Activated CD8-positive, alpha-beta memory T cell treated with anti-CD3 and anti-CD28 coated beads, Interleukin-2, amount 10 ng/mL, durations not matched to agents 7 days and 5 days (primary cell): ENCODE results near the gene GATAD2B. TPM values are rescaled to one million over a fixed set of nuclear protein-coding genes. Genes with fewer than 3 reads are reported as not detected.

Experiments used
- ATAC-seq: fragments of 150-1000 bp; cut with Tn5 transposase; one replicate; pipeline ENCODE4 v1.10.0; 2021; ENCODE audit warnings: moderate library complexity
- CTCF ChIA-PET: fragments of 350-600 bp; sonication (Branson Sonifier 250); formaldehyde crosslinking; loops from one replicate; lab custom pipeline; 2021; ENCODE audit warnings: antibody characterized with exemption; lab: Charles Lee
- DNase-seq: peaks from one replicate; pipeline ENCODE4 v3.0.0-alpha.2; 2020
- H3K27ac Mint-ChIP-seq: one replicate; pipeline ENCODE4 v1.8.0; 2021; ENCODE audit warnings: mild to moderate bottlenecking, mixed read lengths
- H3K27me3 Mint-ChIP-seq: one replicate; pipeline ENCODE4 v1.8.0; 2021; ENCODE audit warnings: mixed read lengths
- H3K36me3 Mint-ChIP-seq: one replicate; pipeline ENCODE4 v1.8.0; 2021; ENCODE audit warnings: mild to moderate bottlenecking, mixed read lengths
- H3K4me1 Mint-ChIP-seq: one replicate; pipeline ENCODE4 v1.8.0; 2021; ENCODE audit warnings: mixed read lengths
- H3K4me3 Mint-ChIP-seq: one replicate; pipeline ENCODE4 v1.8.0; 2021; ENCODE audit warnings: mild to moderate bottlenecking, moderate library complexity, mixed read lengths
- H3K9me3 Mint-ChIP-seq: one replicate; pipeline ENCODE4 v1.8.0; 2022; ENCODE audit warnings: low read depth, mixed read lengths
- total RNA-seq, 2 experiments: library from RNA; stranded (reverse); gene quantifications; one replicate each; pipeline ENCODE4 v1.2.3, GENCODE V29; 2021

The GATAD2B gene
- total RNA-seq, 2 experiments from 2014 or later = 72.5 to 77.9 TPM

- H3K4me3 Mint-ChIP-seq = no peak overlapping the region
- ATAC-seq = no peak
- H3K36me3 Mint-ChIP-seq = peaks cover 61% of the 10 kb centered on the region
- no peaks in the 10 kb centered on the region for H3K4me1 Mint-ChIP-seq
- H3K27me3 Mint-ChIP-seq = no peaks in the 10 kb centered on the region
- CTCF ChIA-PET = no interaction called here
- no peak for DNase-seq
- H3K9me3 Mint-ChIP-seq = no peaks in the 10 kb centered on the region
- no peak overlapping the region for H3K27ac Mint-ChIP-seq
Measured at GRCh38 chr1:153934746-153935145, 12.0 kb upstream of the GATAD2B start.

DNA sequence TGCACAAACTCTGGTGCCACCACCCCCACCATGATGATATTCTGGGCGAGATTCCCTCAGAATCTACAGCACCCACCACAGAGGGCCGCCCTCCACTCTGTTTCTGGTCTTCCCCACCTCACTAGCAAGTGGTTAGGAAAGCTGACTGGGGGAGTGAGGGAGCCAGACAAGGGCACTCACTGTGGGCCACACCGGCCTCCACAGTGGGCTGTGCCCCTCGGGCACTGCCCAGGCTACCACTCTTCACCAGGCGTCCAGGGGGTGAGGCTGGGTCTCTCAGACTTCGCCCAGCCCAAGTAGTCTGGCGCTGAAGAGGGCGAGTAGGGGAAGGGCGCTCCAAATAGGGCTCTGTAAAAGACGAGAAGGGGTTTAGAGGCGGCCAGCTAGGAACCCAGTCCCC lies 11.2 kb upstream of the GATAD2B start:
- Mint-ChIP-seq H3K36me3 (peaks cover 60% of the 10 kb centered on the region), H3K27ac (no peak overlapping the region), H3K4me3 (no peak overlapping the region), H3K9me3 (no peaks in the 10 kb centered on the region), H3K27me3 (no peaks in the 10 kb centered on the region), H3K4me1 (peaks cover 5% of the 10 kb centered on the region)
- CTCF ChIA-PET = no interaction called here
- ATAC-seq (no peak), DNase-seq (no peak)

DNA sequence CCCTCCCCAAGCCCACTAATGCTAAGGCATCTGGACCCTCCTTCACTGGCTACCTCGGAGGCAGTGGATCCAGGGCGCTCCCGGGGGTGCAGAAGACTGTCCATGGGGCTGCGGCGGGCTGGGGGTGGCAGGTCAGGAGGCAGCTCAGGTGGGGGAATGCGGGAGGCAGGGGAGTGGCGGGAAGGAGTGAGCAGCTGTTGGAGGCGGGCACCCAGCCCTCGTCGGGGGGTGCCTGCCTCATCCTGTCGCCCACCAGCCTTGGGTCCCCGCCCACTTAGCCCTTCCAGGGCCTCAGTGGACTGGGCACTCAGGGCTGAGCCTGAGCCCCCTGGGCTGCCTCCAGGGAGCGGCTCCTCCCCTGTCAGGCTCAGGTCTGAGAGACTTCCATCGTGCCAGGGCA lies 10.7 kb upstream of the GATAD2B start:
- DNase-seq = no peak

DNA sequence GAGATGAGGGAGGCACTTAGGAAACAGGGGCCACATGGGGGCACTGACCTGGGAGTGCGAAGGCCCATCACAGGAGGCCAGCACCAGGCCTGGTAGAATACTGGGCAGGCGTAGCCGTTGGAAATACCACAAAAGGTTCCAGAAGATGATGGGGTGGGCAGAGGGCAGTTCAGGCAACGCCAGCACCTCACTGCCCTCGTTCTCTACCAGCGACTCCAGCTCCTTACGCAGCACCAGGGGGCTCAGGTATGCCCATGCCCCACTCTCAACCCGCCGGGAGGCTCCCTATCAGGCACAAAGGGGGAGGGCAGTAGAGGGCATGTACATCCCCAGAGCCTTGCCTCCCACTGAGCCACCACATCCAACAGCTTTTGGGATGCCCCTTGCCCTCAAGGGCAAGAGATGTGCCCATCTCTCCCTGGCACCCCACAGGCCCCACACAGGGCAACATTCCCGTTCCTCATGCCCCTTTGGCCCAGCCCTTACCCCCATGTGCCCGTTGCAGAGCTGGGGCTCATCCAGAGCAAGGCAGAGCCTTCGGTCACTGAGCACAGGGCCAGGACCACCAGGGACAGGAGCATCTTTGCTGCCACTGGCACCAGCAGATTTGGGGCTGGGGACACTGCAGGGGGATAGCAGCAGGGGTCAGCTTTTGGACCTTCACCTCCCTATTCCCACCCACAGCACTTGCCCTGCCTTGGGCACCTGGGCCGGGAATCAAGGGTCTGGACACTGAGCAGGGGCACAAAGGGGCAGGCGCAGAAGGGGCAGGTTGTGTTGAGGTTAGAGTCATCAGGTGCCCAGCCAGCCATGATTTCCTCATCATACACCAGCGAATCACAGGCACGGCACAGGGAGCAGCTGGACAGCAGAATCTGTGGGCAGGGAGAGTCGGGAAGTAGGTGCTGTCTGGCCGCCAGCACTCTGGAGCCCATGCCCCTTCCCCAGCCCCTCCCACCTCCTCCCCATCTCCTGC lies 9.7 kb upstream of the GATAD2B start:
- ATAC-seq (no peak), DNase-seq (no peak)
- Mint-ChIP-seq H3K27ac (no peak overlapping the region), H3K4me3 (no peak overlapping the region), H3K9me3 (no peaks in the 10 kb centered on the region), H3K36me3 (peaks cover 53% of the 10 kb centered on the region), H3K4me1 (peaks cover 15% of the 10 kb centered on the region), H3K27me3 (no peaks in the 10 kb centered on the region)
- CTCF ChIA-PET = no interaction called here

More for the DNA sequence above, 10.7 kb upstream of the GATAD2B start:
- H3K27me3 Mint-ChIP-seq = no peaks in the 10 kb centered on the region
- peaks cover 57% of the 10 kb centered on the region for H3K36me3 Mint-ChIP-seq
- CTCF ChIA-PET = no interaction called here
- peaks cover 10% of the 10 kb centered on the region for H3K4me1 Mint-ChIP-seq
- no peak overlapping the region for H3K27ac Mint-ChIP-seq
- H3K4me3 Mint-ChIP-seq = no peak overlapping the region
- ATAC-seq = no peak
- no peaks in the 10 kb centered on the region for H3K9me3 Mint-ChIP-seq

DNA sequence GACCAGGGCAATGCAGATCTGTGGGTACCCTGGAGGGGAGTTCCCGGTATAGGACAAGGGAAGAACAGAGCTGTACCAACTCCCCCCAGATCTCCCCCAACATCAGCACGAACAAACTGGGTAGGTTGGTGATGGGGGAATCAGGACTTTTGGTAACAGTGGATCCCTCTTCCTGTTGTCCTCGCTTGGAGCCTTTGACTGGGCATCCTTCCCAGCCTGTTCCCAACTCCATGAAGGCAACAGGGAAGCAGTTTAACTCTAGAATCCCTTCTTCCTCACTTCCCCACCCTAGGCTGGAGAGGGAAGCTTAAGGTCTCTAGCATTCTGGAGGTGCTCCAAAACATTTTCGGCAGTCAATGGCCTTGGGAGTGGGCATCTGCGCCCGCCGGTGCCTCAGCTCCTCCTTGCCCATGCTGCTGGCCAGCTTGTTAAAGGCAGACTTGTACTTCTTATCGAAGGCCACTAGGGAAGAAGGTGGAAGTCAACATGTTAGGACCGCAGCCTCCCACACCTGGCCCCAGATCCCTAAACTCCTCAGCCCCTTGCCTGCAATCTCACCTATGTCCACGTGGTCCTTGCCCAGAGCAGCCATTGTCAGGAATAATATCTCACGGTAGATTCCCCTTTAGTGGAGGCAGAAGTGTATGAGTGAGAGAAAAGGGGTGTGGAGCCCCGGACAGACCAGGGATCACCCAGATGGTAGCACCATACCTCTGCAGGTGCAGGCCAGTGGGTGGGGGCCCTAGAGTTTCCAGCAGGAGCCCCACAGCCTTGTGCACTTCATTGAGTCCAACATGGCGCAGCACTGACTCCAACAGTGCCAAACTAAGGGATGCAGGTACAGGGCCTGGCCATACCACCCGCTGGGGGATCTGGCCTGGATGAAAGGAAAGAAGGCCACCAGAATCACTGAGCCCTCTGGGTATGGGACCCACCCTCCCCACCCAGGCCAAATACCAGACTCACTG lies 7.5 kb upstream of the GATAD2B start:
- Mint-ChIP-seq H3K27ac (no peak overlapping the region), H3K4me1 (peaks cover 15% of the 10 kb centered on the region), H3K36me3 (peaks cover 34% of the 10 kb centered on the region), H3K9me3 (no peaks in the 10 kb centered on the region), H3K4me3 (no peak overlapping the region), H3K27me3 (no peaks in the 10 kb centered on the region)
- ATAC-seq = no peak
- no peak for DNase-seq
- CTCF ChIA-PET = interaction anchor here (0.9 to 1.1 kb wide), 2 partner anchors 14 to 26 kb away, joined by 3 read pairs; no protein-coding TSS in a partner anchor

DNA sequence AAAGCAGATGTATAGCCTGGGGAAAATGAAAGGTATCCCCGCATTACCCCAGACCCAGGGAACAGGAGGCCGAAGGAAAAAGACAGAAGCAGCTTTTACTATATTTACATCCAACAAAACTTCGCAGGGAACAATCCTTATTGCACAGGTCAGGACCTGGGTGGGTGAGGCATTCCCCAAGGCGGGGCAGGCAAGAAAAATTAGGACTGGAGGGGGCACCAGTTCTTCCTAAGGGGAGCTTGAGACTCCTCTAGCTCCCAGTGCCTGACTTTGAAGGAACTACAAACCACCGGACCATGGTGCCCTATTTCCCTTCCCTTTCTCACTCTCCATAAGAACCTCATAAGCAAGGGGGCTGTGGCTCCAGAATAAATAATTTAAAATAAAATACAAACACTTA lies 6.7 kb upstream of the GATAD2B start:
- DNase-seq (no peak), ATAC-seq (no peak)
- peaks cover 16% of the 10 kb centered on the region for H3K4me1 Mint-ChIP-seq
- H3K27ac Mint-ChIP-seq = no peak overlapping the region
- no peaks in the 10 kb centered on the region for H3K9me3 Mint-ChIP-seq
- H3K27me3 Mint-ChIP-seq = no peaks in the 10 kb centered on the region
- no peak overlapping the region for H3K4me3 Mint-ChIP-seq
- CTCF ChIA-PET = interaction anchor here (1.1 to 2.2 kb wide), 2 partner anchors 15 to 16 kb away, joined by 3 to 18 read pairs; partner anchors contain the start of gene DENND4B
- peaks cover 27% of the 10 kb centered on the region for H3K36me3 Mint-ChIP-seq

GRCh38 chr1:153928791-153929341 lies 6.1 kb upstream of the GATAD2B start:
- no peak overlapping the region for H3K4me3 Mint-ChIP-seq
- peak overlapping the region; percentile 62 for H3K27ac Mint-ChIP-seq
- H3K9me3 Mint-ChIP-seq = no peaks in the 10 kb centered on the region
- no peaks in the 10 kb centered on the region for H3K27me3 Mint-ChIP-seq
- ATAC-seq = no peak
- CTCF ChIA-PET = interaction anchor here (0.6 to 2.2 kb wide), 2 partner anchors 16 to 47 kb away, joined by 4 to 18 read pairs; partner anchors contain the start of gene DENND4B
- DNase-seq = no peak
- peaks cover 21% of the 10 kb centered on the region for H3K4me1 Mint-ChIP-seq
- H3K36me3 Mint-ChIP-seq = peaks cover 25% of the 10 kb centered on the region

GRCh38 chr1:153928245-153928644 lies 5.5 kb upstream of the GATAD2B start:
- Mint-ChIP-seq H3K4me1 (peaks cover 23% of the 10 kb centered on the region), H3K9me3 (no peaks in the 10 kb centered on the region), H3K4me3 (no peak overlapping the region), H3K27me3 (no peaks in the 10 kb centered on the region), H3K36me3 (peaks cover 22% of the 10 kb centered on the region), H3K27ac (peak overlapping the region; percentile 62)
- DNase-seq (no peak), ATAC-seq (no peak)
- CTCF ChIA-PET = interaction anchor here (2.2 kb wide), 1 partner anchor 17 kb away, joined by 18 read pairs; the partner anchor contains the start of gene DENND4B

GRCh38 chr1:153926405-153926804 lies 3.6 kb upstream of the GATAD2B start:
- DNase-seq (no peak), ATAC-seq (no peak)
- CTCF ChIA-PET = interaction anchor here (8.9 kb wide), 1 partner anchor 19 kb away, joined by 61 read pairs; the partner anchor contains the start of gene DENND4B
- peaks cover 11% of the 10 kb centered on the region for H3K36me3 Mint-ChIP-seq
- no peaks in the 10 kb centered on the region for H3K27me3 Mint-ChIP-seq
- no peak overlapping the region for H3K4me3 Mint-ChIP-seq
- H3K4me1 Mint-ChIP-seq = peaks cover 25% of the 10 kb centered on the region
- no peaks in the 10 kb centered on the region for H3K9me3 Mint-ChIP-seq
- H3K27ac Mint-ChIP-seq = no peak overlapping the region

DNA sequence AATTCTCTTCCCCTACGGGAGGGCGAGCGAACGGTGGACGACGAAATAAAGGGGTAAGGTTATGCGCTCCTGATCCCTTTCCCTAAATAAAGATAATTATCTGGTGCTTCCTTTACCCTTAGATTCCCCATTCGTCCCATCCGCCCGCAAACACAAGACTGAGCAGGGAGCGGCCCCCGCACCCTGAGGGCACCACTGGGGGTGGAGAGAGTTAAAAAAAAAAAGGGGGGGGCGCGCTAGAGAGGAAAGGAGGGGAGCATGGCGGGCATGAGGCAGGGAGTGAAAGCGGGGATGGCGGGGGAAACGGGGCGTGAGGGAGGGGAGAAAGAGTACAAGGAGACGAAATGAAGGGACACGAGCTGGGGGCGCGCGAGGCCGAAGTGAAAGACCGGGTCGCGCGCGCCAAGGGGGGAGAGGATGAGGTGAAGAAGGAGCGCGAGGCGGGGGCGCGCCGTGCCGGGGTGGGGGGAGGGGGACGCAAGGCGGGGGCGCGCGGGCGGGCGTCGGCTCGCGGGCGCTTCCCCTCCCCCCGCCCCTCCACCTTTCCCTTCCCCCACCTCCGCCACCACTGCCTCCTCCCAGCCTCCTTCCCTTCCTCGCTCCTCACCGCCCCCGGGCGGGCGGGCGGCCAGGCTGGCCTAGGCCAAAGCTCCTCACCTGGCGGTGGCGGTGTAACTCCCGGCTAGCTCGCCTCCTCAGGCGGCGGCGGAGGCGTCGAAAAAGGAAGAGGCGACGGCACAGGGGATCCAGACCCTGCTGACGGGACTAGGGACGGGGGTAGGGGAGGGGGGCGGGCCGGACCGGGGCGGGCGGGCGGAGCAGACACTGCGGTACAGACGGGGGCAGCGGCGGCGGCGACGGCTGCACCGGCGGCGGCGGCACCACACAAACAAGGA lies 448 bp downstream of the GATAD2B start:
- H3K36me3 Mint-ChIP-seq = peaks cover 16% of the 10 kb centered on the region
- H3K4me3 Mint-ChIP-seq = peak overlapping the region; percentile 96
- peak; percentile 25 for ATAC-seq
- peak overlapping the region; percentile 95 for H3K27ac Mint-ChIP-seq
- no peaks in the 10 kb centered on the region for H3K9me3 Mint-ChIP-seq
- CTCF ChIA-PET = interaction anchor here (0.6 to 8.9 kb wide), 15 partner anchors 8 to 147 kb away, joined by 3 to 61 read pairs (median 4); partner anchors contain the start of genes CREB3L4, DENND4B, RAB13 and SLC27A3
- no peaks in the 10 kb centered on the region for H3K27me3 Mint-ChIP-seq
- no peak for DNase-seq
- peaks cover 47% of the 10 kb centered on the region for H3K4me1 Mint-ChIP-seq

DNA sequence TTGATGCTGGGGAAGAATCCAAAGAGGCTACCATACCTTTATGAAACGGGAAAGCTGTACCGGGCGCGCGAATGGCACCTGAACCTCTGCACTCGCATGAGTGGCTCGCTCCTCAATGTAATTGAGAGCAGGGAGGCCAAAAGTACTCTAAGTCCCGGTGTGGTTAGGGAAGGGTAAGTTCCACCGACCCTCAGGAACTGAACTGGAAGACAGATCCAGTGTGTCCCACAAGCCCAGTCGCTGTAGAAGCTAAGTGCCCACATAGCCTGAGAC lies 1.0 kb downstream of the GATAD2B start:
- ATAC-seq (no peak), DNase-seq (peak; percentile 43)
- H3K9me3 Mint-ChIP-seq = no peaks in the 10 kb centered on the region
- peaks cover 16% of the 10 kb centered on the region for H3K36me3 Mint-ChIP-seq
- H3K27ac Mint-ChIP-seq = peak overlapping the region; percentile 95
- peaks cover 47% of the 10 kb centered on the region for H3K4me1 Mint-ChIP-seq
- H3K4me3 Mint-ChIP-seq = peak overlapping the region; percentile 96
- CTCF ChIA-PET = interaction anchor here (1.2 to 8.9 kb wide), 11 partner anchors 16 to 147 kb away, joined by 3 to 61 read pairs (median 5); partner anchors contain the start of genes CREB3L4, DENND4B, RAB13 and SLC27A3
- H3K27me3 Mint-ChIP-seq = no peaks in the 10 kb centered on the region
